HUES6 (cell line): Measurements from ENCODE around the gene NUDT4.

Experiments used
- H3K27ac ChIP-seq: 2 replicates; pipeline ENCODE4 v1.7.0; 2013; ENCODE audit warnings: low read depth, mild to moderate bottlenecking, low read length, inconsistent platforms
- H3K27me3 ChIP-seq: 2 replicates; pipeline ENCODE4 v1.6.1; 2013; ENCODE audit warnings: low read length; ENCODE audit not compliant: control insufficient read depth, insufficient read depth
- H3K36me3 ChIP-seq: 2 replicates; pipeline ENCODE4 v1.6.1; 2013; ENCODE audit warnings: low read length; ENCODE audit not compliant: control insufficient read depth, insufficient read depth
- H3K4me1 ChIP-seq: 2 replicates; pipeline ENCODE4 v1.6.1; 2013; ENCODE audit warnings: low read length; ENCODE audit not compliant: control insufficient read depth, insufficient read depth
- H3K4me3 ChIP-seq: 2 replicates; pipeline ENCODE4 v1.5.1; 2013; ENCODE audit warnings: low read depth, low read length
- H3K9ac ChIP-seq: one replicate; pipeline ENCODE4 v1.6.1; 2013; ENCODE audit warnings: mild to moderate bottlenecking, low read length
- H3K9me3 ChIP-seq: 2 replicates; pipeline ENCODE4 v1.6.1; 2013; ENCODE audit warnings: low read depth, low read length; ENCODE audit not compliant: control insufficient read depth, insufficient read depth

The NUDT4 gene

DNA sequence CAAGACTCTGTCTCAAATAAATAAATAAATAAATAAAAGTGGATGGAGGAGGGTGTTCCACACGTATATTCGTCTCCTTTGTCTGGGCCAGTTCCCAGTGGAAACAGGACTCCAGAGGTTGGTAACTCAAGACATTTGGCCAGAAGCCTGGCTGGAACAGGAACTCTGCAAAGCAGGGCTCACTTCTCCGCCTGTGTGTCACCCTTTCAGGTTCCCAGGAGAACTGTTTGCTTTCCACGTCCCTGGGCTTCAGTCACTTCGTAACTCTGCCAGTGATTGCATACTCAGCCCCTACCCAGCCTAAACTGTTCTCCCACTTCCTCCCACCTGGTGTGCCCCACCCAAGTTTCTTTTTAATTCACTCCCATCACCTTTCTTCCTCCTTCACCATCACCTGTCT, 71.1 kb downstream of the NUDT4 start:
- Histone ChIP-seq H3K4me3 (no peak overlapping the region), H3K36me3 (no peaks in the 10 kb centered on the region), H3K27ac (no peak overlapping the region), H3K4me1 (no peaks in the 10 kb centered on the region), H3K27me3 (no peaks in the 10 kb centered on the region), H3K9me3 (peaks cover 8% of the 10 kb centered on the region; the same call in 1 of the 2 replicates), H3K9ac (no peak overlapping the region)

DNA sequence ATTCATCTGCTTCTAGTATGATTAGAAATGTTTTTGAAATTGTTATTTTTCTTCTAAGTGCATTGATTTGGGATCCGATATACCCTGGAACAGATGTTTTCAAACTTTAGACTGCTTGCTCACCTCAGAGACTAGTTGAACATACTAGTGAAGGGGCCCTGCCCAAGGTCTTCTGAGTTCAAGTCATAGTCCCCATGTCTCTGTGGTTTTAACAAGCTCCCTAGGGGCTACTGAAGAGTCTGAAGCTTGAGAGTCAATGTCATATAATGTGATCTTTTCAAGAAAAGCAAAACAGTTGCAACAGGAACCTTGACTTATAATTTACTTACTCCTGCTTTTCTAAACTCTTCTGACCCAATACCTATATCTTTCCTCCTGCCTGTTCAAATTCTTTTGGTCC, 71.6 kb downstream of the NUDT4 start:
- peaks cover 8% of the 10 kb centered on the region; the same call in 1 of the 2 replicates for H3K9me3 ChIP-seq
- H3K27ac ChIP-seq = no peak overlapping the region
- no peak overlapping the region for H3K4me3 ChIP-seq
- H3K27me3 ChIP-seq = no peaks in the 10 kb centered on the region
- no peaks in the 10 kb centered on the region for H3K36me3 ChIP-seq
- H3K4me1 ChIP-seq = no peaks in the 10 kb centered on the region
- H3K9ac ChIP-seq = no peak overlapping the region

DNA sequence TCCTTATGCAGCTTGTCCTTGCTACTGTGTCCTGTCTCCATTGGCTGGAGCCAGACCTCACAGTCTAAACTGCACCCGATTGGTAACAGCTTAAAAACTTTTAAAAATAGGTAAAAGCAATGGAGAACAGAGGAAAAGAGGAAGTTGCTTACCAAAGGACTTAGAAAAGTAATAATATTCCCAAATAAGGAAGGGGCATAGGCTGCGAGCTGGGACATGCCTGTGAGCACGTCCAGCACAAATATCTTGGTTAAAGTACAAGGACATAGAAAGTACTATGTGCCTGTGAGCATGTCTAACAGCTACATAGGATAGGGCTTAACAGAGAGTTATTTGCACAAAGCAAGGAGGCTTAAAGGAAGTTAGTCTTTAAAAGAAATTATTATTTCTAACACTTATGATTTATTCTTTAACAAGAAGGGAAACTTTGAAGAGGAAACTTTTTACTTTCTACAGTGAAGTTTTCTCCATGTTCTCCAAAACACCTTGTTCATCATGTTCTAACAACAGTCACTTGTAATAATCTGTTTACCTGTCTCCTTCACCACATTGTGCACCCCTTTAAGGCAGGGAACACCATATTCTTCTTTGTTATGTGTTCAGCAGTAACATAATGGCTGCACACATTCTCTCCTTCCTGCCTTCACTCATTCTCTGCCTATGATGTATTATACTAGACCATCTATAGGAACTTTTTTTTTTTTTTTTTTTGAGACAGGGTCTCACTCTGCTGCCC, 73.9 kb downstream of the NUDT4 start:
- Histone ChIP-seq H3K4me1 (no peaks in the 10 kb centered on the region), H3K27ac (no peak overlapping the region), H3K36me3 (no peaks in the 10 kb centered on the region), H3K27me3 (no peaks in the 10 kb centered on the region), H3K9me3 (peaks cover 8% of the 10 kb centered on the region; the same call in 1 of the 2 replicates), H3K4me3 (no peak overlapping the region), H3K9ac (no peak overlapping the region)

DNA sequence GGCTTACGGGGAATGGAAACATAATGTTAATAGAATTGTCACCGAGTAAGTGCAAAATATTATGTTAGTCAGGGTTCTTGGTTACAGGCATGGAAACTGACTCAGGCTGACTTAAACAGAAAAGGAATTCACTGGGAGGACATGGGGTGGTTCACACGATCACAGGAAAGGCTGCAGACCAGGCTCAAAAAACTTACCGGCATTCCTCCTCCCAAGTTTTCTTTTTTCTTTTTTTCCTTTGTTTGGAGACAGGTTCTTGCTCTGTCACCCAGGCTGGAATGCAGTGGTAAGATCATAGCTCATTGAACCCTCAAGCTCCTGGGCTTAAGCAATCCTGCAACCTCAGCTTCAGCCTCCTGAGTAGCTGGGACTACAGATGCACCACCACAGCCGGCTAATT, 75.9 kb downstream of the NUDT4 start:
- H3K4me1 ChIP-seq = no peaks in the 10 kb centered on the region
- H3K9ac ChIP-seq = no peak overlapping the region
- H3K27ac ChIP-seq = no peak overlapping the region
- H3K27me3 ChIP-seq = no peaks in the 10 kb centered on the region
- H3K4me3 ChIP-seq = no peak overlapping the region
- no peaks in the 10 kb centered on the region for H3K36me3 ChIP-seq
- peaks cover 8% of the 10 kb centered on the region; the same call in 1 of the 2 replicates for H3K9me3 ChIP-seq

DNA sequence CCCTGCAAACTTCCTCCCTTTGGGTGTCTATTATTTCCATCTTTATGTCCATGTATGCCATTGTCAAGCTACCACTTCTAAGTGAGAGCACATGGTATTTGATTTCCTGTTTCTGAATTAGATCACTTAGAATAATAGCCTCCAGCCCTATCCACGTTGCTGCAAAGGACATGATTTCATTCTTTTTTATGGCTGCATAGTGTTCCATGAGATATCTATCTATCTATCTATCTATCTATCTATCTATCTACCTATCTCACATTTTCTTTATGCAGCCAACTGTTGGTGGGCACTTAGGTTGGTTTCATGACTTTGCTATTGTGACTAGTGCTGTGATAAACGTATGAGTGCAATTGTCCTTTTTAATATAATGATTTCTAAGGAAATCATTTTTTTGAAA, 78.4 kb downstream of the NUDT4 start:
- no peaks in the 10 kb centered on the region for H3K36me3 ChIP-seq
- H3K27ac ChIP-seq = no peak overlapping the region
- H3K9ac ChIP-seq = no peak overlapping the region
- H3K4me3 ChIP-seq = no peak overlapping the region
- no peaks in the 10 kb centered on the region for H3K27me3 ChIP-seq
- no peaks in the 10 kb centered on the region for H3K4me1 ChIP-seq
- H3K9me3 ChIP-seq = peaks cover 4% of the 10 kb centered on the region; the same call in 1 of the 2 replicates
